Neural cell (in vitro differentiated cells): ENCODE data around the gene LRRC74A. TPM values are rescaled to one million over a fixed set of nuclear protein-coding genes. Genes with fewer than 3 reads are reported as not detected.
"Not testable (repeated sequence)": the region's sequence is repeated elsewhere in the genome, so short reads cannot be mapped to it uniquely, and the experiment has no call there.

Experiments used
- H2AFZ ChIP-seq: fragments of 200-600, 300-800 bp; sonication (generic), shearing (Covaris generic); 2 replicates; pipeline ENCODE4 v1.6.0; 2014; ENCODE audit warnings: low read depth, mild to moderate bottlenecking, antibody characterized with exemption, low read length, moderate library complexity
- H3F3A ChIP-seq: fragments of 200-600 bp; shearing (Covaris generic); 2 replicates; pipeline ENCODE4 v1.6.1; 2016; ENCODE audit warnings: mild to moderate bottlenecking, moderate library complexity, mixed read lengths, antibody characterized with exemption, low read length; ENCODE audit not compliant: insufficient read depth, poor library complexity, severe bottlenecking
- H3K27ac ChIP-seq: fragments of 200-600, 300-800 bp; sonication (generic), shearing (Covaris generic); 2 replicates; pipeline ENCODE4 v1.5.1; 2014; ENCODE audit warnings: mild to moderate bottlenecking, low read length, moderate library complexity
- H3K27me3 ChIP-seq: fragments of 300-800, 200-600 bp; sonication (generic), shearing (Covaris generic); 2 replicates; pipeline ENCODE4 v1.6.0; 2014; ENCODE audit warnings: mild to moderate bottlenecking, low read depth, low read length, moderate library complexity; ENCODE audit not compliant: insufficient read depth
- H3K36me3 ChIP-seq: fragments of 300-800, 200-600 bp; sonication (generic), shearing (Covaris generic); 2 replicates; pipeline ENCODE4 v1.5.1; 2014; ENCODE audit warnings: mild to moderate bottlenecking, antibody characterized with exemption, low read length, moderate library complexity; ENCODE audit not compliant: insufficient read depth
- H3K4me2 ChIP-seq: fragments of 300-800, 200-600 bp; sonication (generic), shearing (Covaris generic); 2 replicates; pipeline ENCODE4 v1.6.0; 2014; ENCODE audit warnings: mild to moderate bottlenecking, low read length
- H3K4me3 ChIP-seq: fragments of 300-800, 200-600 bp; sonication (generic), shearing (Covaris generic); 2 replicates; pipeline ENCODE4 v1.5.1; 2014; ENCODE audit warnings: mild to moderate bottlenecking, low read length, moderate library complexity
- H3K79me2 ChIP-seq: fragments of 200-600 bp; shearing (Covaris generic); replicated peaks from 2 replicates; pipeline ENCODE4 v1.6.0; 2014; ENCODE audit warnings: mild to moderate bottlenecking, low read length, moderate library complexity; ENCODE audit not compliant: insufficient read depth
- H3K9ac ChIP-seq: fragments of 300-800, 200-600 bp; sonication (generic), shearing (Covaris generic); 2 replicates; pipeline ENCODE4 v1.6.1; 2016; ENCODE audit warnings: mild to moderate bottlenecking, low read length, mixed read lengths
- H3K9me2 ChIP-seq: fragments of 200-600 bp; shearing (Covaris generic); 2 replicates; pipeline ENCODE4 v1.6.1; 2016; ENCODE audit warnings: mild to moderate bottlenecking, low read length, mixed read lengths; ENCODE audit not compliant: insufficient read depth
- H3K9me3 ChIP-seq: fragments of 200-600, 300-800 bp; sonication (generic), shearing (Covaris generic); 2 replicates; pipeline ENCODE4 v1.6.1; 2016; ENCODE audit warnings: mild to moderate bottlenecking, mixed run types, low read length, moderate library complexity, mixed read lengths
- H4K20me1 ChIP-seq: fragments of 200-600 bp; shearing (Covaris generic); 2 replicates; pipeline ENCODE4 v1.6.1; 2016; ENCODE audit warnings: mild to moderate bottlenecking, mixed run types; ENCODE audit not compliant: insufficient read depth
- CTCF ChIP-seq: fragments of 450-650 bp; IDR thresholded peaks from 2 replicates; pipeline ENCODE4 v1.5.1; 2014; ENCODE audit warnings: antibody characterized with exemption, mild to moderate bottlenecking, moderate library complexity; ENCODE audit not compliant: poor library complexity, severe bottlenecking
- EP300 ChIP-seq: fragments of 450-650 bp; conservative IDR thresholded peaks from 2 replicates; pipeline ENCODE4 v1.6.1; 2014; ENCODE audit warnings: antibody characterized with exemption, mild to moderate bottlenecking, moderate library complexity; ENCODE audit not compliant: poor library complexity, severe bottlenecking
- EZH2 ChIP-seq: fragments of 200-600, 300-800 bp; shearing (Covaris generic), sonication (generic); IDR thresholded peaks from 2 replicates; pipeline ENCODE4 v1.6.1; 2014; ENCODE audit warnings: antibody characterized with exemption, low read length, borderline replicate concordance, mild to moderate bottlenecking; ENCODE audit not compliant: insufficient read depth, poor library complexity, severe bottlenecking
- MXI1 ChIP-seq: fragments of 450-650 bp; conservative IDR thresholded peaks from 2 replicates; pipeline ENCODE4 v1.6.1; 2014; ENCODE audit warnings: antibody characterized with exemption, mild to moderate bottlenecking; ENCODE audit not compliant: poor library complexity, severe bottlenecking
- POLR2AphosphoS5 ChIP-seq: IDR thresholded peaks from 2 replicates; pipeline ENCODE4 v1.6.1; 2012
- RAD21 ChIP-seq: fragments of 450-650 bp; conservative IDR thresholded peaks from 2 replicates; pipeline ENCODE4 v1.6.1; 2014; ENCODE audit warnings: antibody characterized with exemption, mild to moderate bottlenecking, moderate library complexity
- REST ChIP-seq: IDR thresholded peaks from 2 replicates; pipeline ENCODE4 v1.6.1; 2012; ENCODE audit warnings: borderline replicate concordance
- SMC3 ChIP-seq: fragments of 450-650 bp; conservative IDR thresholded peaks from 2 replicates; pipeline ENCODE4 v1.6.1; 2014; ENCODE audit warnings: antibody characterized with exemption, mild to moderate bottlenecking, moderate library complexity; ENCODE audit not compliant: poor library complexity
- TAF1 ChIP-seq: IDR thresholded peaks from 2 replicates; pipeline ENCODE4 v1.6.1; 2012; ENCODE audit warnings: low read depth
- polyA plus RNA-seq: library from polyadenylated mRNA; depleted of rRNA; stranded (reverse); fragments of >200 nt; gene quantifications from 2 replicates; pipeline ENCODE4 v1.2.3, GENCODE V29; 2014

The LRRC74A gene
- polyA plus RNA-seq, 1 donor from 2014 or later = not detected

- no peaks in the 10 kb centered on the region for H3K27me3 ChIP-seq
- H3K36me3 ChIP-seq = no peaks in the 10 kb centered on the region
- no peaks in the 10 kb centered on the region for H3K79me2 ChIP-seq
- no peak overlapping the region for H3K27ac ChIP-seq
- no peak overlapping the region for H3K4me2 ChIP-seq
- H3F3A ChIP-seq = no peaks in the 10 kb centered on the region
- no peaks in the 10 kb centered on the region for H4K20me1 ChIP-seq
- H3K4me3 ChIP-seq = no peak overlapping the region
- H3K9me3 ChIP-seq = no peaks in the 10 kb centered on the region
- TF ChIP-seq MXI1 (no peak), POLR2AphosphoS5 (no peak), SMC3 (no peak), EP300 (no peak), EZH2 (no peak)
- H3K9ac ChIP-seq = no peak overlapping the region
- H3K9me2 ChIP-seq = no peaks in the 10 kb centered on the region
- no peak overlapping the region for H2AFZ ChIP-seq
Measured at GRCh38 chr14:76911473-76911872, 85.3 kb downstream of the LRRC74A start.

GRCh38 chr14:76914533-76915081 is 88.4 kb downstream of the LRRC74A start:
- H3K79me2 ChIP-seq, H4K20me1 ChIP-seq, H3K4me2 ChIP-seq, H3K27me3 ChIP-seq, H2AFZ ChIP-seq, H3K9me2 ChIP-seq, H3K4me3 ChIP-seq, H3K9ac ChIP-seq, H3K9me3 ChIP-seq, H3K27ac ChIP-seq, H3K36me3 ChIP-seq, H3F3A ChIP-seq: not testable (repeated sequence)

GRCh38 chr14:76916040-76916715 is 90.0 kb downstream of the LRRC74A start:
- H3K27ac ChIP-seq = peak overlapping the region; percentile 34

More at GRCh38 chr14:76916040-76916715, 90.0 kb downstream of the LRRC74A start:
- no peaks in the 10 kb centered on the region for H4K20me1 ChIP-seq
- no peaks in the 10 kb centered on the region for H3K27me3 ChIP-seq
- peak overlapping the region; percentile 30 for H3K9ac ChIP-seq
- no peak overlapping the region for H2AFZ ChIP-seq
- H3K9me3 ChIP-seq = no peaks in the 10 kb centered on the region
- H3K79me2 ChIP-seq = no peaks in the 10 kb centered on the region
- TF ChIP-seq SMC3 (no peak), EZH2 (no peak), CTCF (no peak), EP300 (no peak), REST (no peak), RAD21 (no peak), TAF1 (no peak)
- H3K4me3 ChIP-seq = no peak overlapping the region
- no peaks in the 10 kb centered on the region for H3K36me3 ChIP-seq
- H3F3A ChIP-seq = peaks cover 8% of the 10 kb centered on the region
- no peaks in the 10 kb centered on the region for H3K9me2 ChIP-seq
- H3K4me2 ChIP-seq = peak overlapping the region; percentile 14
